Left cardiac atrium (tissue), 4 donors: Measurements from ENCODE around the gene YIF1A. TPM values are rescaled to one million over a fixed set of nuclear protein-coding genes. Genes with fewer than 3 reads are reported as not detected.
"Not testable (repeated sequence)": the region's sequence is repeated elsewhere in the genome, so short reads cannot be mapped to it uniquely, and the experiment has no call there.

Experiments used
- ATAC-seq, 2 donors: fragments of 200-7000 bp; cut with Tn5 transposase; one replicate each; pipeline ENCODE4 v1.9.1; 2020; ENCODE audit warnings: mild to moderate bottlenecking in 2 of 2, moderate library complexity in 2 of 2
- DNase-seq: peaks from one replicate; pipeline ENCODE4 v3.0.0-alpha.2; 2020
- intact Hi-C, 2 donors: fragments of 100-400 bp; cut with DNase I; formaldehyde crosslinking; loops; one replicate each; pipeline versions ENCODE4 v1.14.1 to v1.15.1; 2022 to 2023
- total RNA-seq, 2 donors: library from RNA; stranded (reverse); fragmentation: NEBNext Ultra II Directional; extraction: Animal tissue kit (Norgen Biotek cat#: 25700); gene quantifications; one replicate each; pipeline ENCODE4 v1.2.1, GENCODE V29; 2021
- donor health status: DM: no; HTN: yes; CAD: no.
- donor health status: DM: no; HTN: yes; CAD: no; lungs with severe emphysema.
- donor health status: DM: yes; HTN: yes; CAD: no.
- donor health status: Dilated cardiomyopathy.

The YIF1A gene
- total RNA-seq, 2 donors from 2014 or later = 53.2 to 81.1 TPM

DNA sequence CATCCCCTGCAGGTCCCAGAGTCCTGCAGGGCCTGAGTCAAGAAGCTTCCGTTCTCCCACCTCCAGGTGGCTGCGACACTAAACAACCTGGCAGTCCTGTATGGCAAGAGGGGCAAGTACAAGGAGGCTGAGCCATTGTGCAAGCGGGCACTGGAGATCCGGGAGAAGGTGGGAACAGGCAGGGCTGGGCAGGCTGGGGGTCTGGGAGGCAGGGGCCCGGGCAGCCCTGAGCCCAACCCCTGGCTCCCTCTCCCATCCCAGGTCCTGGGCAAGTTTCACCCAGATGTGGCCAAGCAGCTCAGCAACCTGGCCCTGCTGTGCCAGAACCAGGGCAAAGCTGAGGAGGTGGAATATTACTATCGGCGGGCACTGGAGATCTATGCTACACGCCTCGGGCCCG is 25.2 kb downstream of the YIF1A start:
- ATAC-seq (no peak), DNase-seq (no peak)
- intact Hi-C loops = no loop called here

- intact Hi-C loops = no loop called here
- ATAC-seq (no peak), DNase-seq (no peak)
Measured at GRCh38 chr11:66263231-66263630, 25.7 kb downstream of the YIF1A start.

GRCh38 chr11:66262696-66263095 is 26.2 kb downstream of the YIF1A start:
- no peak for DNase-seq
- no peak for ATAC-seq
- intact Hi-C loops = no loop called here

DNA sequence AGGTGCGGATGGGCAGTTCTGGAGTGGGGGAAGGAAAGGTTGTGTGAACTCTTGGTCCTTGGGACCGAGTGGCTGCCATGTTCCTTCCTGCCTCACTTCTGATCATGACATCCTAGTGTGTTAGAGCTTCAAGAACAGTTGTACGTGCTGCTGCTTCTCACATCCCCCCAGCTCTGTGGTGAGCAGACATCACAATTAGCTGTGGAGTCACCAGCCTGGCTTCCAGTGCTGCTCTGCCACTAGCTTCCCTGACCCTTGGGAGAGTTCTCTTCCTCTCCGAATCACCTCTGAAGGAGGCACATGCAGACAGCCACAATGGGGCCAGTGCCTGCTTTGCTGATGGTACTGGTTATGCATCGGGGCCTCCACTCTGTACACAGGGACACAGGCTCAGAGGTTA is 26.8 kb downstream of the YIF1A start:
- intact Hi-C loops = no loop called here
- DNase-seq = no peak
- no peak for ATAC-seq

DNA sequence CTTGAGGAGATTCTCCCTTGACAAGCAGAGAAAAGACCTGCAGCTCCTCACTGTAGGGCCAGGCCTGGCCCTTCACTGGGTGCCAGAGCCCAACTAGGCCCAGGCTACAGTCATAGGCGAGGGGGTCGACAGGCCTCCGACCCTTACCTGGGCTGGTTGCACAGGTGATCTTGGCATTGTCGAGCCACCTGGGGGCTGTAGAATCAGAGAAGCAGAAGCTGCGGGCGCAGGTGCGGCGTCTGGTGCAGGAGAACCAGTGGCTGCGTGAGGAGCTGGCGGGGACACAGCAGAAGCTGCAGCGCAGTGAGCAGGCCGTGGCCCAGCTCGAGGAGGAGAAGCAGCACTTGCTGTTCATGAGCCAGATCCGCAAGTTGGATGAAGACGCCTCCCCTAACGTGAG is 27.4 kb downstream of the YIF1A start:
- intact Hi-C loops = no loop called here
- DNase-seq (no peak), ATAC-seq (no peak)

DNA sequence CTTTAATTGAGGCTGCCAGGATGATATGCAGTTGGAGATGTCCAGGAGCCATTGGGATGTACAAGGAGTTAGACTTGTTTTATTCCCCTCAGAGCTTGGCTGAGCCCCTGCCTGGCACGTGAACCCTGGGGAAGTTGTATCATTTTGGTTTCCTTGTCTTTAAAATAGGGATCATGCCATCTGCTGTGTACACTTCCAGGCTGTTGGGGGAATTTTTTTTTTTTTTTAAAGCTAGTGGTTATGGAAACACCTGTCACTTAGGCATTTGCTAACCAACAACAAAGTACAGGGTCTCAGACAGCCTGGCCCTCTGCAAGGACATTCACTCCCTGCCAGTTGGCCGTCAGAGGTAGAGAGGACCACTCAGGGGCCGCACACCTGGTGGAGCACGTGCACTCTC is 29.0 kb downstream of the YIF1A start:
- intact Hi-C loops = loop anchor here in 1 of 2 donors (2.0 kb wide), 1 partner anchor 37 kb away; no protein-coding TSS in a partner anchor
- ATAC-seq = no peak
- no peak for DNase-seq

GRCh38 chr11:66259225-66259624 is 29.7 kb downstream of the YIF1A start:
- intact Hi-C loops = loop anchor here in 1 of 2 donors (2.0 kb wide), 1 partner anchor 36 kb away; no protein-coding TSS in a partner anchor
- DNase-seq (no peak), ATAC-seq (no peak)

- intact Hi-C loops = loop anchor here in 1 of 2 donors (2.0 kb wide), 1 partner anchor 36 kb away; no protein-coding TSS in a partner anchor
- ATAC-seq = no peak
- DNase-seq = no peak
Measured at GRCh38 chr11:66258473-66258893, 30.5 kb downstream of the YIF1A start.

GRCh38 chr11:66253081-66253480 is 35.9 kb downstream of the YIF1A start:
- ATAC-seq, DNase-seq, intact Hi-C loops: not testable (repeated sequence)

GRCh38 chr11:66251809-66252208 is 37.1 kb downstream of the YIF1A start:
- no peak for ATAC-seq
- no peak for DNase-seq
- intact Hi-C loops = no loop called here

GRCh38 chr11:66248903-66249302 is 40.0 kb downstream of the YIF1A start:
- intact Hi-C loops = no loop called here
- ATAC-seq = no peak

DNA sequence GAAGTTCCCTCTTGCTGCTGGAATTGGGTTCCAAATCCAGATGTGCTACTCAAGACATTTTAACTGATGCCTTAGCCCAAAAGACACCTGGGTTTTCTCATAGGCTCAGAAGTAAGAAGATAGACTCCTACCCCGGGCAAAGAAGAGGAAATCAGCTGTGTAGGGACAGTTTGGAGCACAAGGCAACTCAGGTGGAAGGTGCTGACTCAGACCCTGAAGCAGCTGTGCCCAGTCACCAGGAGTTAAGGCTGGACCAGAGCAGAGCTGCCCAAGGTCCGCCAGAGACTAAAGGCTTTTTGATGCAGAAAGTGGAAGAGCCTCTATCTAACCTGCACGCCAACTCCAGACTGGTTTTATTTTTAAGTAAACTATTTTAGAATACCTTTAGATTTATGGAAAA is 41.1 kb downstream of the YIF1A start:
- intact Hi-C loops = no loop called here
- ATAC-seq = no peak
- no peak for DNase-seq

More at GRCh38 chr11:66248903-66249302, 40.0 kb downstream of the YIF1A start:
- no peak for DNase-seq

DNA sequence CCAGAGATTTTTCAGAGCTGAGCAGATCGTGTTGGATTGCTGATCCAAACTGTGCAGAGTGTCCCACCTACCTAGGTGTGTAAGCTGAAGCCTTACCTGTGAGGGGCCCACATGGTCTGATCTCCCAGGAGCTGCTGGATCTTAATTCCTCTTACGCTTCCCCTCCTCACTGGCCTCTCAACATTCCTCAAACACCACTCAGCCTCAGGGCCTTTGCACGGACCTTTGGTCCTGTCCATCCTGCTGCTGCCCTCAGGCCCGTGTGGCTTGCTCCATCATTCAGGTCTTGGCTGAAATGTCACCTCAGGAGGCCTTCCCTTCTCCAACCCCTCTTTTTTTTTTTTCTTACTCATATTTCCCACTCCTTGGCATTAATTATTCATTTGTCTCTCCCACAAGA is 41.6 kb downstream of the YIF1A start:
- ATAC-seq (no peak), DNase-seq (no peak)
- intact Hi-C loops = no loop called here

GRCh38 chr11:66243782-66244535 is 45.0 kb downstream of the YIF1A start:
- intact Hi-C loops = no loop called here
- ATAC-seq (peak in 1 of 2 donors; percentile 9), DNase-seq (no peak)

- DNase-seq (no peak), ATAC-seq (peak in 1 of 2 donors; percentile 13)
- intact Hi-C loops = no loop called here
Measured at GRCh38 chr11:66242095-66242765, 46.7 kb downstream of the YIF1A start.

- DNase-seq = no peak
- no peak for ATAC-seq
- intact Hi-C loops = no loop called here
Measured at GRCh38 chr11:66240781-66241136, 48.2 kb downstream of the YIF1A start.

DNA sequence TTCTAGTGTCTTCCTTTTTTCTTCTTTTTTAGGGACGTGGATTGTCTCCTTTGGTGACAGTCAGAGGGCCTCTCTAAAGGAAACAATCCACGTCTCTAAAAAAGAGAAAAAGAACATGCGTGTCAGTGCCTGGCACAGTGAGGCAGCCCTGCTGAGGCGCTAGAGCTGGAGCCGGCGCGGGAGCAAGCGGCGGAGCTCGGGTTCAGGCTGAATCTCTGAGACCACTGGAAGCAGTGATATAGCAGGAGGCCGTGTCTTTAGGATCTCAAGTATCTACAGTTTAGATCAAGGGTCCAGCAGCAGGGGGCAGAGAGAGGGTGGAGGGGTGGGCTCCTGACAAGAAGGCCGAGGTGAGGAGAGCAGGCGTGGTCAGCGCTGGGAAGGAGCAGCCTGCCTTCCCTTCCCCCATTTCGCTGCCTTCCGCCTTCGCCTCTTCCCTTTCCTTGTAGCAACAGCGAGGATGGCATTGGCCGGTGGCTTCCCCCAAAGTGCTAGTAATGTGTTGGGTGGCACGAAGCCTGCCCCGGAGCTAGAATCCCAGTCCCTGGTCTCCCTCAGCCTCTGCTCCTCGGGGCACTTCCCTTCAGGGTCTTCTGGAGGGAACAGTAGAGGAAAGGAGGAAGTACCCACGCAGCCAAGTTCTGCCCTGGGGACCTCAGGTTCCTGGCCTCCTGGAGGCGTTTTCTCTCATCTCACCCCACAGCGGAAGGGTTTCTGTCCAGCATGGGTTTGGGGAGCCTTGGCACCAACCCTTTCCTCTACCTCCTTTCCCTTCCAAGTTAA is 48.8 kb downstream of the YIF1A start:
- ATAC-seq (no peak), DNase-seq (no peak)
- intact Hi-C loops = no loop called here

DNA sequence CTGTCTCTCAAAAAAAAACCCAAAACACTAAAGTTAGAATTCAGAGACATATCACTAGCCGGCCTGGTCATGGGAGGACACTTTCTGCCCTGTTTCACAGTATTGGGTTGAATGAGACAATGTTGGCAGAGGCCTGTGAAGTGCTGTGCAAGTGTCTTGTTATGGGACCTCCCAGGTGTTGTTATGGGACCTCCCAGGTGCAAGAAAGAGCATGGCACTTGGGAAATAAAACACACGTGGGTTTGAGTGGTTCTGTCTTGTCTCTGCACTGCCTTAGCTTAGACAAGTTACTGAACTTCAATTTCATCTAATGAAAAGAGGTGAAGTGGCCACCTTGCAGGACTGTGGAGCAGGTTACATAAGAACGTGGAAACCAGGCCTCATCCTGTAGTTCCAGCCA is 49.4 kb downstream of the YIF1A start:
- no peak for ATAC-seq
- DNase-seq = no peak
- intact Hi-C loops = no loop called here

DNA sequence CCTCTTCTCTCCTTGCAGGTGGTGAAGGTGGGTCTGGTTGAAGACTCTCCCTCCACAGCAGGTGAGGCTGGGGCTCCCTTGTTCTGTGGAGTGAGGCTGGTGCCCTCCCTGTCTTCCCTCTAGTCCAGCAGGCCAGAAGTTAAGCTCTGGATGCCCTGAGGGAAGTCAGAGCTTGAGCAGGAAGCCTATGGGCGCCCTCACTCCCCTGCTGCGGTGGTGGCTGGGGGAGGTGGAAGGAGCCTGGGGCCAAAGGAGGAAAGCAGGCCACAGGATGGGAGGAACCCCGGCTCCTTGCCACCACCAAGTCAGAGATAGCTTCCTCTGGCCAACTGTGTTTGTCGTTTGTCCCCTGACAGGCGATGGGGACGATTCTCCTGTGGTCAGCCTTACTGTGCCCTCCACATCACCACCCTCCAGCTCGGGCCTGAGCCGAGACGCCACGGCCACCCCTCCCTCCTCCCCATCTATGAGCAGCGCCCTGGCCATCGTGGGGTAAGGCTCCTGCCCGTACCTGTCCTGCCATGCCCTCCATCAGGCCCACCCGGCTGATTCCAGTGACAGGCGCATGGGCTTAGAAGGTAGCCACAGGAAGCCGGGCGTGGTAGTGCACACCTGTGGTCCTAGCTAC is 50.0 kb downstream of the YIF1A start:
- no peak for DNase-seq
- intact Hi-C loops = no loop called here
- no peak for ATAC-seq

GRCh38 chr11:66237867-66238266 is 51.1 kb downstream of the YIF1A start:
- intact Hi-C loops = no loop called here
- DNase-seq (no peak), ATAC-seq (no peak)
